ENCODE data around the gene SHLD1. TPM values are rescaled to one million over a fixed set of nuclear protein-coding genes. Genes with fewer than 3 reads are reported as not detected.
"Not testable (repeated sequence)": the region's sequence is repeated elsewhere in the genome, so short reads cannot be mapped to it uniquely, and the experiment has no call there.

The SHLD1 gene
- 4.1 and 6.2 TPM in 2 replicates for total RNA-seq (ENCODE audit: low replicate concordance)
- long read RNA-seq, transcript SHLD1-201 (3 exons, 1,154 nt), result major isoform, 12 of 16 reads
- long read RNA-seq, partial matches to known transcripts, result 1 of 16 reads
- long read RNA-seq, other reads (novel, unspliced or antisense), result 2 of 16 reads

GRCh38 chr20:5749952-5750779 is at the start of gene SHLD1:
SHLD1 (plus strand) TSS chr20:5750401; CDS start chr20:5772866, 22,465 bp downstream.
- DNase-seq (ENCODE audit: extremely low spot score, unreplicated experiment), result peak; percentile 81
- H3K9me3 Mint-ChIP-seq, result peaks cover 5% of the 10 kb centered on the region

GRCh38 chr20:5702339-5702738 is 47.9 kb upstream of the SHLD1 start:
- H3K9me3 Mint-ChIP-seq; H3K4me3 Mint-ChIP-seq; H3K4me1 Mint-ChIP-seq (ENCODE audit: unreplicated experiment); DNase-seq (ENCODE audit: extremely low spot score, unreplicated experiment); H3K27me3 Mint-ChIP-seq; H3K36me3 Mint-ChIP-seq; H3K27ac Mint-ChIP-seq: not testable (repeated sequence)

More at GRCh38 chr20:5749952-5750779, at the start of gene SHLD1:
- Mint-ChIP-seq H3K27ac (peak within 1 kb of the TSS; percentile 92), H3K36me3 (peaks cover 4% of the 10 kb centered on the region), H3K27me3 (peaks cover 6% of the 10 kb centered on the region), H3K4me3 (peak within 1 kb of the TSS; percentile 93), H3K4me1 (ENCODE audit: unreplicated experiment) (peaks cover 4% of the 10 kb centered on the region)
- no peak for TF ChIP-seq CTCF (conservative IDR thresholded peaks at IDR 0.05)

GRCh38 chr20:5703681-5704101 is 46.5 kb upstream of the SHLD1 start:
- DNase-seq (ENCODE audit: extremely low spot score, unreplicated experiment), result no peak
- Mint-ChIP-seq H3K4me1 (ENCODE audit: unreplicated experiment) (no peaks in the 10 kb centered on the region), H3K9me3 (no peaks in the 10 kb centered on the region), H3K36me3 (no peaks in the 10 kb centered on the region), H3K27ac (no peak overlapping the region), H3K27me3 (no peaks in the 10 kb centered on the region), H3K4me3 (no peak overlapping the region)
- no peak for TF ChIP-seq CTCF (conservative IDR thresholded peaks at IDR 0.05)

- no peak for TF ChIP-seq CTCF (conservative IDR thresholded peaks at IDR 0.05)
- no peaks in the 10 kb centered on the region for H3K9me3 Mint-ChIP-seq
- H3K27me3 Mint-ChIP-seq, result no peaks in the 10 kb centered on the region
- no peaks in the 10 kb centered on the region for H3K4me1 Mint-ChIP-seq (ENCODE audit: unreplicated experiment)
- no peaks in the 10 kb centered on the region for H3K36me3 Mint-ChIP-seq
- no peak overlapping the region for H3K27ac Mint-ChIP-seq
- H3K4me3 Mint-ChIP-seq, result no peak overlapping the region
- no peak for DNase-seq (ENCODE audit: extremely low spot score, unreplicated experiment)
These were observed 44.4 kb upstream of the SHLD1 start for GRCh38 chr20:5705827-5706226.

- H3K27me3 Mint-ChIP-seq, result no peaks in the 10 kb centered on the region
- no peak for DNase-seq (ENCODE audit: extremely low spot score, unreplicated experiment)
- no peaks in the 10 kb centered on the region for H3K4me1 Mint-ChIP-seq (ENCODE audit: unreplicated experiment)
- TF ChIP-seq CTCF (conservative IDR thresholded peaks at IDR 0.05), result no peak
- H3K27ac Mint-ChIP-seq, result no peak overlapping the region
- H3K4me3 Mint-ChIP-seq, result no peak overlapping the region
- no peaks in the 10 kb centered on the region for H3K9me3 Mint-ChIP-seq
- no peaks in the 10 kb centered on the region for H3K36me3 Mint-ChIP-seq
These were observed 43.4 kb upstream of the SHLD1 start for GRCh38 chr20:5706797-5707196.

- peaks cover 8% of the 10 kb centered on the region for H3K9me3 Mint-ChIP-seq
These were observed 39.6 kb upstream of the SHLD1 start for GRCh38 chr20:5710551-5710950.

More at GRCh38 chr20:5710551-5710950, 39.6 kb upstream of the SHLD1 start:
- Mint-ChIP-seq H3K4me3 (no peak overlapping the region), H3K36me3 (no peaks in the 10 kb centered on the region), H3K4me1 (ENCODE audit: unreplicated experiment) (peaks cover 8% of the 10 kb centered on the region), H3K27ac (no peak overlapping the region), H3K27me3 (no peaks in the 10 kb centered on the region)
- no peak for TF ChIP-seq CTCF (conservative IDR thresholded peaks at IDR 0.05)
- no peak for DNase-seq (ENCODE audit: extremely low spot score, unreplicated experiment)

Measured in type B pancreatic cell (in vitro differentiated cells).